Measurements from ENCODE around the gene ZNF808. TPM values are rescaled to one million over a fixed set of nuclear protein-coding genes. Genes with fewer than 3 reads are reported as not detected.

Gene ZNF808
- total and polyA plus RNA-seq, 7 donors, result 1.8 to 26.6 (median 13.0) TPM

- intact Hi-C loops (cut with DNase I), result no loop called here
- H3K4me3 ChIP-seq, result no peak overlapping the region
- TF ChIP-seq EP300 (IDR thresholded peaks at IDR 0.05) (no peak), CTCF (IDR thresholded peaks at IDR 0.05) (no peak), POLR2A (IDR thresholded peaks at IDR 0.05) (no peak), POLR2AphosphoS5 (IDR thresholded peaks at IDR 0.05) (no peak)
- H3K36me3 ChIP-seq, result no peaks in the 10 kb centered on the region
- peak overlapping the region in 3 of 4 donors; percentile 21 to 79 (median 74) for H3K27ac ChIP-seq
- WGBS, 2 donors, result 92 to 96% methylated on average over 2 of the region's 2 CpGs
- peaks cover 0 to 3% (median 0%) of the 10 kb centered on the region in 4 donors for H3K9me3 ChIP-seq
- H3K27me3 ChIP-seq, result no peaks in the 10 kb centered on the region
- DNase-seq, result no peak
- peaks cover 0 to 17% (median 14%) of the 10 kb centered on the region in 4 donors for H3K4me1 ChIP-seq
Measured at GRCh38 chr19:52602941-52603340, 75.5 kb downstream of the ZNF808 start.

- intact Hi-C loops (cut with DNase I), result no loop called here
- no peaks in the 10 kb centered on the region for H3K27me3 ChIP-seq
- no peaks in the 10 kb centered on the region for H3K36me3 ChIP-seq
- H3K4me1 ChIP-seq, result peaks cover 0 to 17% (median 14%) of the 10 kb centered on the region in 4 donors
- DNase-seq, result no peak
- peaks cover 0 to under 1% (median 0%) of the 10 kb centered on the region in 4 donors for H3K9me3 ChIP-seq
- TF ChIP-seq EP300 (IDR thresholded peaks at IDR 0.05) (no peak), POLR2AphosphoS5 (IDR thresholded peaks at IDR 0.05) (peak in 1 of 4 donors; percentile 13)
- 87 to 94% methylated on average over 14 of the region's 14 CpGs for WGBS, 2 donors
- peak overlapping the region; percentile 21 to 74 (median 32) for H3K27ac ChIP-seq
- no peak overlapping the region for H3K4me3 ChIP-seq
Measured at GRCh38 chr19:52603558-52604207, 76.2 kb downstream of the ZNF808 start.

Small RNAs within 50 kb of the gene (small RNA-seq; reads per million reads assigned to genes)
- gene RPL39P34, result 0 reads per million in 3 donors

Other genes starting within 250 kb of the ZNF808 start
- 10 to 100 TPM in 1 of 4 donors, 1 to 10 TPM in 3; 7.5 to 11.2 (median 8.1) TPM for gene ZNF480, start 230.5 kb upstream of the ZNF808 start, total RNA-seq
- gene ZNF480, start 230.5 kb upstream of the ZNF808 start, polyA plus RNA-seq, result 1 to 10 TPM; 3.5 to 6.0 (median 4.2) TPM
- gene ZNF610, start 191.4 kb upstream of the ZNF808 start, total RNA-seq, result 1 to 10 TPM; 2.0 to 3.2 (median 2.5) TPM
- 1 to 10 TPM in 1 of 3 donors, under 1 TPM in 1, not detected in 1; 0.90 to 1.8 TPM for gene ZNF610, start 191.4 kb upstream of the ZNF808 start, polyA plus RNA-seq
- gene ZNF880, start 157.7 kb upstream of the ZNF808 start, total RNA-seq, result 10 to 100 TPM; 21.6 to 24.8 (median 23.0) TPM
- 10 to 100 TPM in 2 of 3 donors, 1 to 10 TPM in 1; 6.0 to 13.8 (median 12.0) TPM for gene ZNF880, start 157.7 kb upstream of the ZNF808 start, polyA plus RNA-seq
- 10 to 100 TPM; 15.5 to 27.4 (median 20.2) TPM for gene ZNF528, start 129.8 kb upstream of the ZNF808 start, total RNA-seq
- 10 to 100 TPM in 1 of 3 donors, 1 to 10 TPM in 2; 1.8 to 10.5 (median 9.6) TPM for gene ZNF528, start 129.8 kb upstream of the ZNF808 start, polyA plus RNA-seq
- gene ZNF534, start 98.5 kb upstream of the ZNF808 start, total RNA-seq, result under 1 TPM in 2 of 4 donors, not detected in 2; 0.36 to 0.49 TPM
- under 1 TPM in 1 of 3 donors, not detected in 2; 0.09 TPM for gene ZNF534, start 98.5 kb upstream of the ZNF808 start, polyA plus RNA-seq
- gene ZNF578, start 74.1 kb upstream of the ZNF808 start, total RNA-seq, result 1 to 10 TPM; 1.2 to 2.5 (median 2.4) TPM
- 1 to 10 TPM in 1 of 3 donors, not detected in 2; 1.1 TPM for gene ZNF578, start 74.1 kb upstream of the ZNF808 start, polyA plus RNA-seq
- 10 to 100 TPM; 12.4 to 22.4 (median 14.8) TPM for gene ZNF701, start 42.6 kb downstream of the ZNF808 start, total RNA-seq
- gene ZNF701, start 42.6 kb downstream of the ZNF808 start, polyA plus RNA-seq, result 10 to 100 TPM in 1 of 3 donors, 1 to 10 TPM in 2; 4.8 to 11.9 (median 5.5) TPM
- gene ZNF83, start 110.7 kb downstream of the ZNF808 start, total RNA-seq, result 10 to 100 TPM; 49.2 to 96.7 (median 55.9) TPM
- 10 to 100 TPM in 2 of 3 donors, 1 to 10 TPM in 1; 5.8 to 20.5 (median 10.2) TPM for gene ZNF83, start 110.7 kb downstream of the ZNF808 start, polyA plus RNA-seq
- 10 to 100 TPM in 2 of 4 donors, 1 to 10 TPM in 2; 5.4 to 10.8 (median 8.8) TPM for gene ZNF611, start 207.4 kb downstream of the ZNF808 start, total RNA-seq
- 1 to 10 TPM; 2.3 to 7.0 (median 3.0) TPM for gene ZNF611, start 207.4 kb downstream of the ZNF808 start, polyA plus RNA-seq